ENCODE results near the gene ATP13A2. TPM values are rescaled to one million over a fixed set of nuclear protein-coding genes. Genes with fewer than 3 reads are reported as not detected.

The ATP13A2 gene
- total and polyA plus RNA-seq, 8 donors, result 23.6 to 65.0 (median 35.4) TPM

DNA sequence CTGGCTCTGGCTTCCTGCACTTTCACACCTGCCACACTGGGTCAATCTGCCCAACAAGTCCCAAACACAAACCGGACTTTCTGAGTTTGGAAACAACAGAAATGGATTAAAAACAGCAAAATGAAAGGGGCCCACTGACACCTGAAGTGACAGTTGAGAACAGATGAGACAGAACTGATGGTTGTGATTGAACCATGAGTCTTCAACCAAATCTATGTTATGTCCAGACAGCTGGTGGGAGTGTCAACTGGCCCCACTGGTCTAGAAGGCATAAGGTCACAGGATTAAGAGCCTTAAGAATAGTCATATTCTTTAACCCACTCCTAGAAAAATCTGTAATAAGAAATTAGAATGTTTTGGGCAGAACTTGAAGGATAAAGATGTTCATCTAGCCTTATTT, 13.0 kb upstream of the ATP13A2 start:
- TF ChIP-seq, protein P1, sequence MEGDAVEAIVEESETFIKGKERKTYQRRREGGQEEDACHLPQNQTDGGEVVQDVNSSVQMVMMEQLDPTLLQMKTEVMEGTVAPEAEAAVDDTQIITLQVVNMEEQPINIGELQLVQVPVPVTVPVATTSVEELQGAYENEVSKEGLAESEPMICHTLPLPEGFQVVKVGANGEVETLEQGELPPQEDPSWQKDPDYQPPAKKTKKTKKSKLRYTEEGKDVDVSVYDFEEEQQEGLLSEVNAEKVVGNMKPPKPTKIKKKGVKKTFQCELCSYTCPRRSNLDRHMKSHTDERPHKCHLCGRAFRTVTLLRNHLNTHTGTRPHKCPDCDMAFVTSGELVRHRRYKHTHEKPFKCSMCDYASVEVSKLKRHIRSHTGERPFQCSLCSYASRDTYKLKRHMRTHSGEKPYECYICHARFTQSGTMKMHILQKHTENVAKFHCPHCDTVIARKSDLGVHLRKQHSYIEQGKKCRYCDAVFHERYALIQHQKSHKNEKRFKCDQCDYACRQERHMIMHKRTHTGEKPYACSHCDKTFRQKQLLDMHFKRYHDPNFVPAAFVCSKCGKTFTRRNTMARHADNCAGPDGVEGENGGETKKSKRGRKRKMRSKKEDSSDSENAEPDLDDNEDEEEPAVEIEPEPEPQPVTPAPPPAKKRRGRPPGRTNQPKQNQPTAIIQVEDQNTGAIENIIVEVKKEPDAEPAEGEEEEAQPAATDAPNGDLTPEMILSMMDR (IDR thresholded peaks at IDR 0.05), result no peak
- H3K9me3 ChIP-seq, result no peaks in the 10 kb centered on the region
- H3K4me3 ChIP-seq, result no peak overlapping the region
- ATAC-seq (no peak), DNase-seq (no peak)
- intact Hi-C loops (cut with DNase I), result no loop called here
- H3K27me3 ChIP-seq, result no peaks in the 10 kb centered on the region
- H3K36me3 ChIP-seq, result peaks cover 0 to 100% of the 10 kb centered on the region in 2 donors
- H3K27ac ChIP-seq, result no peak overlapping the region
- H3K4me1 ChIP-seq, result peaks cover 11 to 33% of the 10 kb centered on the region in 2 donors

- no peak overlapping the region for H3K4me3 ChIP-seq
- ATAC-seq (no peak), DNase-seq (no peak)
- H3K9me3 ChIP-seq, result no peaks in the 10 kb centered on the region
- H3K4me1 ChIP-seq, result peaks cover 11 to 30% of the 10 kb centered on the region in 2 donors
- TF ChIP-seq, protein P1 (IDR thresholded peaks at IDR 0.05), result no peak
- no peak overlapping the region for H3K27ac ChIP-seq
- H3K36me3 ChIP-seq, result peaks cover under 1 to 100% of the 10 kb centered on the region in 2 donors
- H3K27me3 ChIP-seq, result no peaks in the 10 kb centered on the region
- intact Hi-C loops (cut with DNase I), result no loop called here
Observed at GRCh38 chr1:17023573-17023972, 11.8 kb upstream of the ATP13A2 start.

GRCh38 chr1:17023102-17023501, 11.4 kb upstream of the ATP13A2 start:
- intact Hi-C loops (cut with DNase I), result no loop called here
- H3K9me3 ChIP-seq, result no peaks in the 10 kb centered on the region
- H3K4me3 ChIP-seq, result no peak overlapping the region
- H3K36me3 ChIP-seq, result peaks cover 6 to 100% of the 10 kb centered on the region in 2 donors
- no peaks in the 10 kb centered on the region for H3K27me3 ChIP-seq
- H3K27ac ChIP-seq, result no peak overlapping the region
- ATAC-seq, result no peak
- TF ChIP-seq, protein P1 (IDR thresholded peaks at IDR 0.05), result no peak
- no peak for DNase-seq
- peaks cover 9 to 25% of the 10 kb centered on the region in 2 donors for H3K4me1 ChIP-seq

DNA sequence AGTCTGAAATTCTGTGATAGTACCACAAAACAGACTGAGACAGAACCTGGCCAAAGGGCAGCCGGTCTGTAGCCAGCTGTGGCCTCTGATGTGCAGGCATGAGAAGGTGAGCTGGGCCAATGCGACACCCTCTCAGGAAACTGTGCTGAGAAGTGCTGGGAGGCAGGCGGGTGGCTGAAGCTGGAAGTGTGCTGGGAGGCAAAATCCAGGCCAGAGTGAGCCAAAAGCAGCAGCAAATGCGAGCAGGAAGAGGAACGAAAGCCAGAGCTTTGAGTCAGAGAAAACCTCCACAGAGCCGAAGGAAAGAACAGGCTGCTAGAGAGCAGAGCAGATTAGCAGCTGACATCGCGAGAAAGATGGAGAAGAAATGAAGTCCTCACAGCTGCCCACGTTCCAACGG, 10.2 kb upstream of the ATP13A2 start:
- intact Hi-C loops (cut with DNase I), result no loop called here
- no peaks in the 10 kb centered on the region for H3K9me3 ChIP-seq

GRCh38 chr1:17020502-17020901, 8.8 kb upstream of the ATP13A2 start:
- DNase-seq (no peak), ATAC-seq (no peak)
- Histone ChIP-seq H3K4me3 (no peak overlapping the region), H3K27ac (no peak overlapping the region), H3K4me1 (peaks cover 0 to 17% of the 10 kb centered on the region in 2 donors), H3K36me3 (peaks cover 7 to 82% of the 10 kb centered on the region in 2 donors), H3K27me3 (no peaks in the 10 kb centered on the region), H3K9me3 (no peaks in the 10 kb centered on the region)
- TF ChIP-seq, protein P1 (IDR thresholded peaks at IDR 0.05), result no peak
- intact Hi-C loops (cut with DNase I), result no loop called here

More for the DNA sequence above, 10.2 kb upstream of the ATP13A2 start:
- H3K4me1 ChIP-seq, result peaks cover 0 to 13% of the 10 kb centered on the region in 2 donors
- no peak for ATAC-seq
- no peak overlapping the region for H3K27ac ChIP-seq
- TF ChIP-seq, protein P1 (IDR thresholded peaks at IDR 0.05), result no peak
- H3K4me3 ChIP-seq, result no peak overlapping the region
- DNase-seq, result no peak
- no peaks in the 10 kb centered on the region for H3K27me3 ChIP-seq
- H3K36me3 ChIP-seq, result peaks cover 7 to 96% of the 10 kb centered on the region in 2 donors

Data from left lung (tissue), 10 donors.